GM10266 (cell line): ENCODE measurements around the gene FRMD4A.
"Not testable (repeated sequence)": the region's sequence is repeated elsewhere in the genome, so short reads cannot be mapped to it uniquely, and the experiment has no call there.

Experiments used
- DNase-seq: peaks from one replicate; pipeline ENCODE4 v3.0.0; 2012; ENCODE audit errors: extremely low spot score
- CTCF ChIP-seq: IDR thresholded peaks from 2 replicates; pipeline ENCODE4 v1.5.1; 2012; ENCODE audit warnings: mild to moderate bottlenecking, low read depth; ENCODE audit not compliant: control insufficient read depth, insufficient read depth; ENCODE audit errors: missing control alignments

Gene FRMD4A

GRCh38 chr10:13905281-13905680, 425.4 kb downstream of the FRMD4A start:
- TF ChIP-seq CTCF: no peak
- no peak for DNase-seq

DNA sequence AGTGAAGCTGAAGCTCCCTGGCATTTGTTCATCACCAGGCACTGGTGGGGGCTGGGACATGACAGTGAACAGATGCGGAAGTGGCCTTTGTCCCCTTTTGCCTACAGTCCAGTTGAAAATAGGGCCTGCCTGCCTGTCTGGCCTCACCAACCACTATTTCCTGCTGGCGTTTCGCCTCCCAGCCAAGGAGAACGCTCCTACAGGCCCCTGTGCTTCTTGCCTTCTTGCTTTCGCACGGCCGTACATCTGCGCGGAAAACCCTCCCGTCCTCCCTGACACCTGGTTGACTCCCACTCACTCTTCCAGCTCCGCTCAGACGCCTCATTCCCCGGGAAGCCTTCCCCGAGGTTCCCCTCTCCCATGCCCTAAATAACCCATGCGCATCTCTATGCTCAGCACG, 426.7 kb downstream of the FRMD4A start:
- no peak for DNase-seq
- TF ChIP-seq CTCF: no peak

DNA sequence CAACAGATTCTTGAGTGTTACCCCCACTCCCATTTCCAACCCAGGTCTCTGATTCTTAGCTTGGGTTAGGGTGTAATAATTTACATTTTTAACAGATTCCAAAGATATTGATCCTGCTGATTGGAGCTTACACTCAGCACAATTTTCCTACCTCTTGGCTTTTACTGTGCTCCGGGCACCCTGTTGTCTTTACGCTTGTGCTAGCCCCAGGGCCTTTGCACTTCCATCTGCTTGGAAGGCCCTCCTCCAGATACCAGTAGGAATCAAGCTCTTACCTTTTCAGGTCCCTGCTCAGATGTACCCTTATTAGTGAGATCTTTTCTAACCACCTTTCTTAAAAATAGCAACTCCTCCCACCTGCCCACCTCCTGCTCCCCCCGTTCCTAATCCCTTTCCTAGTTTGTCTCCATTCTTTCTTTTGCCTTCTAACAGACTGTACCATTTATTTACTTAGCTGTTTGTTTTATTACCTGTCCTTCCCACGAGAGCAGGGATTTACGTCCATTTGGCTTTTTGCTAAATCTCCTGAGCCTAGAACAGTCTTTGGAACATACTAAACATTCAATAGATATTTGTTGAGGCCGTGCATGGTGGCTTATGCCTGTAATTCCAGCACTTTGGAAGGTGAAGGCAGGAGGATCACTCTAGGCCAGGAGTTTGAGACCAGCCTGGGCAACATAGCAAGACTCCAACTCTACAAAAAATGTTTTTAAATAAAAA, 427.7 kb downstream of the FRMD4A start:
- TF ChIP-seq CTCF: no peak
- no peak for DNase-seq

GRCh38 chr10:13899941-13900340, 430.8 kb downstream of the FRMD4A start:
- DNase-seq: no peak

DNA sequence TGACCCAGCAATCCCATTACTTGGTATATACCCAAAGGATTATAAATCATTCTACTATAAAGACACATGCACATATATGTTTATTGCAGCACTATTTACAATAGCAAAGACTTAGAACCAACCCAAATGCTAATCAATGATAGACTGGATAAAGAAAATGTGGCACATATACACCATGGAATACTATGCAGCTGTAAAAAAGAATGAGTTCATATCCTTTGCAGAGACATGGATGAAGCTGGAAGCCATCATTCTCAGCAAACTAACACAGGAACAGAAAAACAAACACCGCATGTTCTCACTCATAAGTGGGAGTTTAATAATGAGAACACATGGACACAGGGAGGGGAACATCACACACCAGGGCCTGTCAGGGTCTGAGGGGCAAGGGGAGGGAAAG, 434.6 kb downstream of the FRMD4A start:
- not testable (repeated sequence) for DNase-seq

More at GRCh38 chr10:13899941-13900340, 430.8 kb downstream of the FRMD4A start:
- TF ChIP-seq CTCF: no peak

GRCh38 chr10:13894412-13895093, 436.2 kb downstream of the FRMD4A start:
- DNase-seq: no peak
- TF ChIP-seq CTCF: no peak

DNA sequence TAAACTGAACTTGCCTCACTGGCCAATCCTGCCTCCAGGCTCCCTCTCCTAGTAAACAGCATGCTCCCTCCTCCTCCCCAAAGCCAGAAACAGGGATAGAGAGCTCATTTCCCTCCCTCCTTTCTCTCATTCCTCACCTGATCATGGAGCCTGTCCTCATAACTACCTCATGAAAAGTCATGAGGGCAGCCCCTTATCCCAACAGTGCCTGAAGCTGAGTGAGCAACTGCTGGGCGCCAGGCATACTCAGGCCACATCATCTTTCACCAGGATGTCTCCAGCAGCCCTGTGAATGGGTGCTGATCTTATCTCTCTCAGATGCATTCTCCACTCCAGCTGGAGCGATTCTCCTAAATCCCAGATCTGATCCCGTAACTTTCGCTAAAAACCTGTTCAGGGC, 436.8 kb downstream of the FRMD4A start:
- DNase-seq: no peak
- no peak for TF ChIP-seq CTCF

DNA sequence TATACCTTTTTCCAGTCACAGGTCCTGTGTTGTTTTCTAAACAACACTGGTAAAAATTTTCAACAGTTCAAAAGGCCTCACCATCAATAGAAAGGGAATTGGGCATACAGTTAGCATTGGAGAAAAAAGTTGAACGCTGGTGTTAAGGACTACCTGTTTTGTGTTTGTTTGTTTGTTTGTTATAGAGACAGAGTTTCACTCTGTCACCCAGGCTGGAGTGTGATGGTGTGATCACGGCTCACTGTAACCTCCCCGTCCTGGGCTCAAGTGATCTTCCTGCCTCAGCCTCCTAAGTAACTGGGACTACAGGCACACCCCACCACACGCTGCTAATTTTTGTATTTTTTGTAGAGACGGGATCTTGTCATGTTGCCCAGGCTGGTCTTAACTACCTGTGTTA, 437.9 kb downstream of the FRMD4A start:
- no peak for DNase-seq
- no peak for TF ChIP-seq CTCF
